GM12874 (cell line): ENCODE results near the gene SLC25A43.

Experiments used
- TF ChIP-seq, protein P1 (sequence below): IDR thresholded peaks from 2 replicates; pipeline ENCODE4 v1.5.1; 2011; ENCODE audit warnings: low read depth, mild to moderate bottlenecking, control low read depth, low read length, moderate library complexity; ENCODE audit not compliant: insufficient read depth

The SLC25A43 gene

DNA sequence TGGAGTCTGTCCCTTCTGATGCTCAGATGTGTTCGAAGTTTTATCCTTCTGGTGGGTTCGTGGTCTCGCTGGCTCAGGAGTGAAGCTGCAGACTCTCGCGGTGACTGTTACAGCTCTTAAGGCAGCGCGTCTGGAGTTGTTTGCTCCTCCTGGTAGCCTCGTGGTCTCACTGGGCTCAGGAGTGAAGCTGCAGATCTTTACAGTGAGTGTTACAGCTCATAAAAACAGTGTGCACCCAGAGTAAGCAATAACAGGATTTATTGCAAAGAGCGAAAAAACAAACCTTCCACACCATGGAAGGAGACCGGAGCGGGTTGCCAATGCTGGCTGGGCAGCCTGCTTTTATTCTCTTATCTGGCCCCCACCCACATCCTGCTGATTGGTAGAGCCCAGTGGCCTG, 87.6 kb downstream of the SLC25A43 start:
- TF ChIP-seq, protein P1, sequence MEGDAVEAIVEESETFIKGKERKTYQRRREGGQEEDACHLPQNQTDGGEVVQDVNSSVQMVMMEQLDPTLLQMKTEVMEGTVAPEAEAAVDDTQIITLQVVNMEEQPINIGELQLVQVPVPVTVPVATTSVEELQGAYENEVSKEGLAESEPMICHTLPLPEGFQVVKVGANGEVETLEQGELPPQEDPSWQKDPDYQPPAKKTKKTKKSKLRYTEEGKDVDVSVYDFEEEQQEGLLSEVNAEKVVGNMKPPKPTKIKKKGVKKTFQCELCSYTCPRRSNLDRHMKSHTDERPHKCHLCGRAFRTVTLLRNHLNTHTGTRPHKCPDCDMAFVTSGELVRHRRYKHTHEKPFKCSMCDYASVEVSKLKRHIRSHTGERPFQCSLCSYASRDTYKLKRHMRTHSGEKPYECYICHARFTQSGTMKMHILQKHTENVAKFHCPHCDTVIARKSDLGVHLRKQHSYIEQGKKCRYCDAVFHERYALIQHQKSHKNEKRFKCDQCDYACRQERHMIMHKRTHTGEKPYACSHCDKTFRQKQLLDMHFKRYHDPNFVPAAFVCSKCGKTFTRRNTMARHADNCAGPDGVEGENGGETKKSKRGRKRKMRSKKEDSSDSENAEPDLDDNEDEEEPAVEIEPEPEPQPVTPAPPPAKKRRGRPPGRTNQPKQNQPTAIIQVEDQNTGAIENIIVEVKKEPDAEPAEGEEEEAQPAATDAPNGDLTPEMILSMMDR: no peak

DNA sequence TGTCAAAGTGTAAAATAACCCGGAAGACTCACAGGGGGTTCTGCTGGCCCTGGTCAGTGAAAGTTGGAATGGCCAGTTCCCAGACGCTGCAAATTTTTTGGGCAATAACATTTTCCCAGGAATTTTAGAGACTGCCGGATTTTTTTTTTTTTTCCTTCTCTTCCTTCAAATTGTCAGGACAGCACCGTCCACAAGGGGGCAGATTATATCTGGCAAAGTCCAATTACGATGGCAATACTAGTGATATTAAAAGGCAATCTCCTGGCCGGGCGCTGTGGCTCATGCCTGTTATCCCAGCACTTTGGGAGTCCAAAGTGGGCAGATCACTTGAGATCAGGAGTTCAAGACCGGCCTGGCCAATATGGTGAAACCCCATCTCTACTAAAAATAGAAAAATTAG, 89.6 kb downstream of the SLC25A43 start:
- TF ChIP-seq, protein P1: peak; percentile 39; the same call in 1 of the 2 replicates

DNA sequence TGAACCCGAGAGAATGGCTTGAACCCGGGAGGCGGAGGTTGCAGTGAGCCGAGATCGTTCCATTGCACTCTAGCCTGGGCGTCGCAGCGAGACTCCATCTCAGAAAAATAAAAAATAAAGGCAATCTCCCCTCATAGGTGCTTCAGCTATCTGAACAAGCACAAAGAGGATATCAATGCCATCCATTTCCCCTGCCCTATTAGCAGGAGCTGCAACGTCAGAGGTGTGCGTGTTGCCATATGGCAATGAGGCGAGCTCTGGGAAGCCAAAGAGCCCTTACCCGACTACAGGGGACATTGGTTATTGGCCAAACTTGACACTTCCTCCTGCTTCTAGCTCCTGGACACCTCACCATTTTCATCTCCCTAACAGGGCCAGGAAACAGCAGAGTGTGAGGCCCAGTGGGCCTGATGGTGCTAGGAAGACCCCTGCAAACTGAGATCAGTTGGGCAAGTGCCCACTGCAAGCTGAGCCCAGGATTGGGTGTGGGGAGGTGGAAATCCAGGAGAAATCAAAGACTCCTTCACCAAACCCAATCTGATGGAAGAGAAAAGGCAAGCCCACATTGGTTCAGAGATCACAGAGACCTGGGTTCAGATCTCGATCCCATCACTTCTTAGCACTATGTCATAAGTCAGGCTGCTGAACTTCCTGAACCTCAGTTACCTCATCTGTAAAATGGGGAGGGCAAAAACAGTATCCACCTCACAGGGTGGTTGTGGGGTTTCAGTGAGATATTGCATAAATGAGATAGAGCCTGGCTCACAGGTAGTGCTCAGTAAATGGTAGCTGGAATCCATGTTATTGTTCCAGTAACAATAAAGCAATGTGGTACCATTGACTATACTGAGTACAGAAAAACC, 90.3 kb downstream of the SLC25A43 start:
- TF ChIP-seq, protein P1: no peak

DNA sequence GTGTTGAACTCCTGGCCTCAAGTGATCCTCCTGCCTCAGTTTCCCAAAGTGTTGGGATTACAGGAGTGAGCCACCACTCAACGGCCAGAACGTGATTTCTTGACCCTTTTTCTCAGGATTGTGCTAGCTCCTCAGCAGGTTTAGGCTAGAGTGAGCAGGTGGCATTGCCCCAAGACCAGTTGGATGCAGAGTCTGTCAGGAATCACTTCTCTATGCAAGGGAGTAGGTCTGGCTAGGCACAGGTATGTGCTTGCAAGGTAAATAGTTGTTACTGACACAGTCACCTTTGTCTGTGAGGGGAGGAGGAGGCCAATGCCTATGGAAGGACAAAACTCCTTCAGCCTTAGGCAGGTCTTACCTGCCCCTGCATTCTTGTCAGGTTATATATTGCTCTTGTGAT, 93.3 kb downstream of the SLC25A43 start:
- TF ChIP-seq, protein P1: no peak

DNA sequence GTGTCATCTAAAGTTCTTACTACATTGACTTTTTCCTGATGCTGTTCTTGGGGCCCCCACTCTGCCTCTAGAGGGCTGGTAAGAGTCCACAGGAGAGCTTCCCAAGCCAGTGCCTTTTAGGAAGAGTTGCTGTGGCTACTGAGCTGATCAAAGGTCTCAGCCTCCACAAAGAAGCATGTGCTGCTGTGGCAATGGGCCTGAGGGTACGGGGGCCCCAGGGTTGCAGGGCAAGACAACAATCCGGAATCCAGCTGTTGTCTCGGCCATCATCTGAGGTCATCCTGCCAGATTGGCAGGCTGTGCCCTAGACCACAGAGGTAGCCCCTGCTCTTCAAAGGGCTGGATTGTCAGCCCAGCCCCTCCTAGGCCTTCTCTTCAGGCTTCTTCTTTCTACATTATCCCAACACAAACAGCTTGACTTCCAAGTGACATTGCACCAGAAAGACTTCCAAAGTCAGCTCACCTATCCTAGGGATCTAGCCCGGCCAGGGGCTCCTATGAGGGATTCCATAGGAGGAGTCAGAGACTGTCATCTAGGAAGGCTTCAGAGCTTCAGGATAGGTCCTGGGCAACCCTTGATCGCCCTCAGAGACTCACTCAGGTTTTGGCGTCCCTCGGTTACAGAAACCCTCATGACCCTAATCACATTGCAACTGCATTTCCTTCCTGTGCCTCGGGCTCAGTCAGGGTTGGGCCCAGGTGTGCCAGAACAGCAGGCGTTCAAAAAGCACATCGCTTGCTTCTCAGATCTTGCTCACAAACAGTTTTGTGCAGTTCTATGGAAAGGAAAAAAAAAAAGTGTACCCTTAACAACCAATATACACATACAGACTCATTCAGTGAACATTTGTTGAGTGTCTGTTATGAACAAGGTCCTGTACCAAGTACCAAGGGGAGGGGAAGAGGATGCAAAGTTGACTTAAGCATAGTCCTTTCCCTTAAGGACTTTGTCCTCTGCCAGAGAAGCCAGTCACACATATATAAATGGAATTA, 96.9 kb downstream of the SLC25A43 start:
- TF ChIP-seq, protein P1: no peak

DNA sequence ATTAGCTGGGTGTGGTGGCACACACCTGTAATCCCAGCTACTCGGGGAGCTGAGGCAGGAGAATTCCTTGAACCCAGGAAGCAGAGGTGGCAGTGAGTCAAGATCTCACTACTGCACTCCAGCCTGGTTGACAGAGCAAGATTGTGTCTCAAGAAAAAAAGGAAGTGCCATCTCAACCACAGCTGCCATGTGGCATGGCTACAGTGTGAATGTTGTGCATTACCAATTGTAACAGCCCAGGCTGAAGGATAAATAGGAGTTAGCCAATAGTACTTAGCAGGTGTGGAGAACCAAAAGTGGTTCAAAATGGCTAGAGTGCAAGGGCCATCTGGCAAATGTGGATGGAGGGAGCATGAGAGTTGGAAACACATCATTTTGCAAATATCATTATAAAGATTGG, 98.0 kb downstream of the SLC25A43 start:
- TF ChIP-seq, protein P1: no peak
